SK-N-SH treated with all-trans-retinoic acid at 6 μM for 48 hours (cell line): ENCODE measurements around the gene COL4A2.
A peak's percentile ranks its signal among the peaks of the same experiment; 100 is the strongest.

ENCODE experiments used
- ATAC-seq: fragments of 200-7000 bp; cut with Tn5 transposase; 3 replicates; pipeline ENCODE4 v1.9.1; 2020; ENCODE audit warnings: mild to moderate bottlenecking, moderate library complexity
- ARNTL ChIP-seq: fragments of 450-650 bp; formaldehyde crosslinking; IDR thresholded peaks from 2 replicates; pipeline ENCODE4 v1.5.0; 2020; ENCODE audit warnings: low read depth, mild to moderate bottlenecking, moderate library complexity, borderline replicate concordance
- BACH2 ChIP-seq: fragments of 250-450 bp; sonication (Bioruptor Pico); IDR thresholded peaks from 2 replicates; pipeline ENCODE4 v1.9.0; 2021; ENCODE audit warnings: mild to moderate bottlenecking, borderline replicate concordance
- CSDC2 ChIP-seq: fragments of 250-450 bp; sonication (Bioruptor Pico); IDR thresholded peaks from 2 replicates; pipeline ENCODE4 v1.5.0; 2020; ENCODE audit warnings: mild to moderate bottlenecking, moderate library complexity
- ESRRG ChIP-seq: fragments of 250-450 bp; sonication (Bioruptor Pico); IDR thresholded peaks from 2 replicates; pipeline ENCODE4 v1.6.1; 2021; ENCODE audit warnings: mild to moderate bottlenecking
- GLIS3 ChIP-seq: fragments of 250-450 bp; sonication (Bioruptor Pico); IDR thresholded peaks from 2 replicates; pipeline ENCODE4 v1.5.0; 2020; ENCODE audit warnings: mild to moderate bottlenecking, moderate library complexity
- ISL1 ChIP-seq: fragments of 250-450 bp; sonication (Bioruptor Pico); IDR thresholded peaks from 2 replicates; pipeline ENCODE4 v2.1.2; 2022; ENCODE audit warnings: mild to moderate bottlenecking, moderate library complexity
- OSR1 ChIP-seq: fragments of 250-450 bp; sonication (Bioruptor Pico); IDR thresholded peaks from 2 replicates; pipeline ENCODE4 v1.8.0; 2022; ENCODE audit warnings: moderate library complexity, mild to moderate bottlenecking, inconsistent platforms
- RARB ChIP-seq: fragments of 250-450 bp; sonication (Bioruptor Pico); IDR thresholded peaks from 2 replicates; pipeline ENCODE4 v1.8.0; 2021; ENCODE audit warnings: mild to moderate bottlenecking, moderate library complexity
- SNAI2 ChIP-seq: fragments of 250-450 bp; sonication (Bioruptor Pico); IDR thresholded peaks from 2 replicates; pipeline ENCODE4 v1.5.0; 2020; ENCODE audit warnings: mild to moderate bottlenecking, moderate library complexity
- TCF4 ChIP-seq: fragments of 250-450 bp; sonication (Bioruptor Pico); IDR thresholded peaks from 2 replicates; pipeline ENCODE4 v1.8.0; 2021; ENCODE audit warnings: mild to moderate bottlenecking, moderate library complexity, borderline replicate concordance
- ZC3H10 ChIP-seq: fragments of 250-450 bp; sonication (Bioruptor Pico); IDR thresholded peaks from 2 replicates; pipeline ENCODE4 v1.5.1; 2021; ENCODE audit warnings: mild to moderate bottlenecking, moderate library complexity
- ZFP3 ChIP-seq: fragments of 250-450 bp; sonication (Bioruptor Pico); IDR thresholded peaks from 2 replicates; pipeline ENCODE4 v1.5.0; 2020; ENCODE audit warnings: mild to moderate bottlenecking, moderate library complexity
- ZFP30 ChIP-seq: fragments of 450-650 bp; formaldehyde crosslinking; IDR thresholded peaks from 2 replicates; pipeline ENCODE4 v1.5.0; 2022; ENCODE audit warnings: mild to moderate bottlenecking, moderate library complexity
- ZNF565 ChIP-seq: fragments of 450-650 bp; formaldehyde crosslinking; conservative IDR thresholded peaks from 2 replicates; pipeline ENCODE4 v1.5.0; 2020; ENCODE audit warnings: low read depth, mild to moderate bottlenecking, moderate library complexity
- ZNF70 ChIP-seq: fragments of 450-650 bp; formaldehyde crosslinking; IDR thresholded peaks from 2 replicates; pipeline ENCODE4 v1.5.0; 2020; ENCODE audit warnings: mild to moderate bottlenecking, moderate library complexity
- TF ChIP-seq, protein P1 (sequence below): fragments of 250-450 bp; sonication (Bioruptor Pico); IDR thresholded peaks from 2 replicates; pipeline ENCODE4 v1.5.1; 2021; ENCODE audit warnings: mild to moderate bottlenecking, moderate library complexity
- TF ChIP-seq, protein P2 (sequence below): fragments of 250-450 bp; sonication (Bioruptor Pico); IDR thresholded peaks from 2 replicates; pipeline ENCODE4 v1.5.0; 2020; ENCODE audit warnings: mild to moderate bottlenecking, moderate library complexity
- TF ChIP-seq, protein P3 (sequence below): fragments of 250-450 bp; sonication (Bioruptor Pico); IDR thresholded peaks from 2 replicates; pipeline ENCODE4 v1.8.0; 2020; ENCODE audit warnings: mild to moderate bottlenecking, moderate library complexity, borderline replicate concordance
- TF ChIP-seq, protein P4 (sequence below): fragments of 250-450 bp; sonication (Bioruptor Pico); IDR thresholded peaks from 2 replicates; pipeline ENCODE4 v1.5.1; 2020; ENCODE audit warnings: low read depth, mild to moderate bottlenecking, moderate library complexity
- TF ChIP-seq, protein P5 (sequence below): fragments of 250-450 bp; sonication (Bioruptor Pico); IDR thresholded peaks from 2 replicates; pipeline ENCODE4 v1.8.0; 2021; ENCODE audit warnings: low read depth, mild to moderate bottlenecking, moderate library complexity, borderline replicate concordance

COL4A2 gene

DNA sequence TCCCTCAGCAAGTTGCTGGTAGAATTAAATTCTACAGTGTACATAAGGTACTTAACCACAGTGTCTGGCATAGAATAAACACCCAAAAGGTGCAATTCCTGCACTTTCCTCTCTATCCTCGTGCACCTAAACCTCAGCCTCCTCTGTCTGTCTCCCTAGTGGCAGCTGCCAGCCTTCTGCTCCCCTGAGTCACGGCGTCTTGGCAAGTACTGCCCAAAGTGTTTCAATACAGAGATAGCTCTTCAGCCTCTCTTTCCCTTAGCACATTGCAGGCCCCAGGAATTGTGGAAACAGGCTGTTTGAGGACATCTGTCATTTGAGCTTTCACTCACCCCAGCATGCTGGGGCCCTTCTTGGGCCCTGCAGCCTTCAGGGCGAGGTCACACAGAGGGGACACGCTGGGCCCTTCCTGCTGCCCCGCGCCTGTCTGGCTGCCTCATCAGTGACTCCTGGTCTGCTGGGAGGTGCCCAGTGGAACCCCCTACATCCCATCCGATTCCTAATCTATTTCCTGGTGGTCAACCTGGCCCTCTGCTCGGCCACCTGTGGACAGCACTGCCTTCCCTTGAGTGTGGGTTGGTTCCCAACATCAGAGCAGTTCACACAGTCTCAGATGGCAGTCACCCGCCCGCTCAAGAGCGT lies 19.3 kb downstream of the COL4A2 start:
- ATAC-seq, result no peak; the same call in 2 of the 3 replicates
- no peak for TF ChIP-seq ZNF70 (CRISPR knock-in tag)
- no peak for TF ChIP-seq CSDC2 (CRISPR knock-in tag)
- TF ChIP-seq BACH2 (CRISPR knock-in tag), result no peak
- TF ChIP-seq ESRRG (CRISPR knock-in tag), result no peak
- TF ChIP-seq SNAI2 (CRISPR knock-in tag), result no peak

DNA sequence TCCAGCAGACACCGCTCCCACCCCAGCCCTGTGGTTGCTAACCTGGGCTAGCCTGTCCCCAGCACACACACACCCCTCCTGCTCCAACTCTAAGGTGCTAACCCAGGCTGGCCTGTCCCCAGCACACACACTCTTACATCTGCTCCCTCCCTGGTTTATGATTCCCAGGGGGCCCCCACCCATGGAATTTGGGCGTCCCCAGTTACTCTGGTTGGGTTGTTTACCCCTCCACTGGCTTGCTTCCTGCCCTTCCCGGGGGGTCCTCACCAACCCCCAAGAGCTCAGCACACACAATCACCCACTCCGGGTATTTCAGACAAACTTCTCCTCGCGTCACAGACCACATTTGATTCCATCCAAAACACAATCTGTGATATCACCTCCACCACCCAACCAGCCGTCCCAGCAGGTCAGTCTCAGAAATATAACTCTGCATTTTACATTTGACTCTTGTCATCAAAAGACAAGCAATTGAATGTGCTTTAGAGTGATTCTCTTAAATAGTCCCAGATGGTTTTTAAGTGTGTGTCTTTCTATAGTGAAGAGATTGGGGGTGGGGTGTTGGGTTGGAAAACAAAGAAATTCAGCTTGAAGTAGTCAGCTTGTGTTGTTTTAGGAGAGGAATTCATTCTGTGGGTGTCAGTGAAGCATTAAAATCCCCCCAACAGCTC lies 20.1 kb downstream of the COL4A2 start:
- peak; percentile 9; the same call in 1 of the 3 replicates for ATAC-seq
- TF ChIP-seq RARB (CRISPR knock-in tag) (no peak), ISL1 (CRISPR knock-in tag) (no peak), CSDC2 (CRISPR knock-in tag) (no peak), TCF4 (no peak), ZC3H10 (CRISPR knock-in tag) (no peak), ZNF565 (no peak), BACH2 (CRISPR knock-in tag) (no peak), ESRRG (CRISPR knock-in tag) (no peak), ARNTL (no peak), SNAI2 (CRISPR knock-in tag) (no peak), ZNF70 (CRISPR knock-in tag) (no peak), ZFP30 (no peak), OSR1 (CRISPR knock-in tag) (no peak), ZFP3 (no peak)
- TF ChIP-seq, protein P1, sequence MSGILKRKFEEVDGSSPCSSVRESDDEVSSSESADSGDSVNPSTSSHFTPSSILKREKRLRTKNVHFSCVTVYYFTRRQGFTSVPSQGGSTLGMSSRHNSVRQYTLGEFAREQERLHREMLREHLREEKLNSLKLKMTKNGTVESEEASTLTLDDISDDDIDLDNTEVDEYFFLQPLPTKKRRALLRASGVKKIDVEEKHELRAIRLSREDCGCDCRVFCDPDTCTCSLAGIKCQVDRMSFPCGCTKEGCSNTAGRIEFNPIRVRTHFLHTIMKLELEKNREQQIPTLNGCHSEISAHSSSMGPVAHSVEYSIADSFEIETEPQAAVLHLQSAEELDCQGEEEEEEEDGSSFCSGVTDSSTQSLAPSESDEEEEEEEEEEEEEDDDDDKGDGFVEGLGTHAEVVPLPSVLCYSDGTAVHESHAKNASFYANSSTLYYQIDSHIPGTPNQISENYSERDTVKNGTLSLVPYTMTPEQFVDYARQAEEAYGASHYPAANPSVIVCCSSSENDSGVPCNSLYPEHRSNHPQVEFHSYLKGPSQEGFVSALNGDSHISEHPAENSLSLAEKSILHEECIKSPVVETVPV, result no peak
- TF ChIP-seq, protein P2, sequence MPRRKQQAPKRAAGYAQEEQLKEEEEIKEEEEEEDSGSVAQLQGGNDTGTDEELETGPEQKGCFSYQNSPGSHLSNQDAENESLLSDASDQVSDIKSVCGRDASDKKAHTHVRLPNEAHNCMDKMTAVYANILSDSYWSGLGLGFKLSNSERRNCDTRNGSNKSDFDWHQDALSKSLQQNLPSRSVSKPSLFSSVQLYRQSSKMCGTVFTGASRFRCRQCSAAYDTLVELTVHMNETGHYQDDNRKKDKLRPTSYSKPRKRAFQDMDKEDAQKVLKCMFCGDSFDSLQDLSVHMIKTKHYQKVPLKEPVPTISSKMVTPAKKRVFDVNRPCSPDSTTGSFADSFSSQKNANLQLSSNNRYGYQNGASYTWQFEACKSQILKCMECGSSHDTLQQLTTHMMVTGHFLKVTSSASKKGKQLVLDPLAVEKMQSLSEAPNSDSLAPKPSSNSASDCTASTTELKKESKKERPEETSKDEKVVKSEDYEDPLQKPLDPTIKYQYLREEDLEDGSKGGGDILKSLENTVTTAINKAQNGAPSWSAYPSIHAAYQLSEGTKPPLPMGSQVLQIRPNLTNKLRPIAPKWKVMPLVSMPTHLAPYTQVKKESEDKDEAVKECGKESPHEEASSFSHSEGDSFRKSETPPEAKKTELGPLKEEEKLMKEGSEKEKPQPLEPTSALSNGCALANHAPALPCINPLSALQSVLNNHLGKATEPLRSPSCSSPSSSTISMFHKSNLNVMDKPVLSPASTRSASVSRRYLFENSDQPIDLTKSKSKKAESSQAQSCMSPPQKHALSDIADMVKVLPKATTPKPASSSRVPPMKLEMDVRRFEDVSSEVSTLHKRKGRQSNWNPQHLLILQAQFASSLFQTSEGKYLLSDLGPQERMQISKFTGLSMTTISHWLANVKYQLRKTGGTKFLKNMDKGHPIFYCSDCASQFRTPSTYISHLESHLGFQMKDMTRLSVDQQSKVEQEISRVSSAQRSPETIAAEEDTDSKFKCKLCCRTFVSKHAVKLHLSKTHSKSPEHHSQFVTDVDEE (CRISPR knock-in tag), result no peak
- TF ChIP-seq, protein P3, sequence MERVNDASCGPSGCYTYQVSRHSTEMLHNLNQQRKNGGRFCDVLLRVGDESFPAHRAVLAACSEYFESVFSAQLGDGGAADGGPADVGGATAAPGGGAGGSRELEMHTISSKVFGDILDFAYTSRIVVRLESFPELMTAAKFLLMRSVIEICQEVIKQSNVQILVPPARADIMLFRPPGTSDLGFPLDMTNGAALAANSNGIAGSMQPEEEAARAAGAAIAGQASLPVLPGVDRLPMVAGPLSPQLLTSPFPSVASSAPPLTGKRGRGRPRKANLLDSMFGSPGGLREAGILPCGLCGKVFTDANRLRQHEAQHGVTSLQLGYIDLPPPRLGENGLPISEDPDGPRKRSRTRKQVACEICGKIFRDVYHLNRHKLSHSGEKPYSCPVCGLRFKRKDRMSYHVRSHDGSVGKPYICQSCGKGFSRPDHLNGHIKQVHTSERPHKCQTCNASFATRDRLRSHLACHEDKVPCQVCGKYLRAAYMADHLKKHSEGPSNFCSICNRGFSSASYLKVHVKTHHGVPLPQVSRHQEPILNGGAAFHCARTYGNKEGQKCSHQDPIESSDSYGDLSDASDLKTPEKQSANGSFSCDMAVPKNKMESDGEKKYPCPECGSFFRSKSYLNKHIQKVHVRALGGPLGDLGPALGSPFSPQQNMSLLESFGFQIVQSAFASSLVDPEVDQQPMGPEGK (CRISPR knock-in tag), result no peak
- TF ChIP-seq, all 23 proteins: peak for 0

DNA sequence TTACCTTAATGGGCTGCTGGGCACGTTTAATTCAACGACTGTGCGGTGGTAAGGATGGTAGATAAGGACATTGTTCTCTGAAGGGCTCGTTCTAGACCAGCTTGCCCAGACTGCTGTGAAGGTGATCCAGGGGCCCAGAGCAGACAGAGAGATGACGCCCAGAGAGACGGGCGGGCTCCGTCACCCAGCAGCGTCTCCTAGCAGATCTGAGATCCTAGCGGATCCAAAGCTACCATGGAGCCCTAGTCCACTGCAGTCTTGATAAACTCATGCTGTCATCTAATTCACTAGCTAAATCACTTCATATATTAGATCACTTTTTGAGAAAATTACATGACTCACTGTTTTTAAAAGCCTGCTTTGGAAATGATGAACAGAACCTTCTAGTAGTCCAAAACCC lies 21.5 kb downstream of the COL4A2 start:
- TF ChIP-seq BACH2 (CRISPR knock-in tag), result no peak
- no peak for TF ChIP-seq ISL1 (CRISPR knock-in tag)
- no peak for TF ChIP-seq GLIS3 (CRISPR knock-in tag)
- TF ChIP-seq, protein P2 (CRISPR knock-in tag), result no peak
- TF ChIP-seq ZFP3, result no peak
- TF ChIP-seq, protein P4, sequence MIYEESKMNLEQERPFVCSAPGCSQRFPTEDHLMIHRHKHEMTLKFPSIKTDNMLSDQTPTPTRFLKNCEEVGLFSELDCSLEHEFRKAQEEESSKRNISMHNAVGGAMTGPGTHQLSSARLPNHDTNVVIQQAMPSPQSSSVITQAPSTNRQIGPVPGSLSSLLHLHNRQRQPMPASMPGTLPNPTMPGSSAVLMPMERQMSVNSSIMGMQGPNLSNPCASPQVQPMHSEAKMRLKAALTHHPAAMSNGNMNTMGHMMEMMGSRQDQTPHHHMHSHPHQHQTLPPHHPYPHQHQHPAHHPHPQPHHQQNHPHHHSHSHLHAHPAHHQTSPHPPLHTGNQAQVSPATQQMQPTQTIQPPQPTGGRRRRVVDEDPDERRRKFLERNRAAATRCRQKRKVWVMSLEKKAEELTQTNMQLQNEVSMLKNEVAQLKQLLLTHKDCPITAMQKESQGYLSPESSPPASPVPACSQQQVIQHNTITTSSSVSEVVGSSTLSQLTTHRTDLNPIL (CRISPR knock-in tag), result no peak
- TF ChIP-seq CSDC2 (CRISPR knock-in tag), result no peak
- TF ChIP-seq TCF4, result no peak
- TF ChIP-seq, protein P5, sequence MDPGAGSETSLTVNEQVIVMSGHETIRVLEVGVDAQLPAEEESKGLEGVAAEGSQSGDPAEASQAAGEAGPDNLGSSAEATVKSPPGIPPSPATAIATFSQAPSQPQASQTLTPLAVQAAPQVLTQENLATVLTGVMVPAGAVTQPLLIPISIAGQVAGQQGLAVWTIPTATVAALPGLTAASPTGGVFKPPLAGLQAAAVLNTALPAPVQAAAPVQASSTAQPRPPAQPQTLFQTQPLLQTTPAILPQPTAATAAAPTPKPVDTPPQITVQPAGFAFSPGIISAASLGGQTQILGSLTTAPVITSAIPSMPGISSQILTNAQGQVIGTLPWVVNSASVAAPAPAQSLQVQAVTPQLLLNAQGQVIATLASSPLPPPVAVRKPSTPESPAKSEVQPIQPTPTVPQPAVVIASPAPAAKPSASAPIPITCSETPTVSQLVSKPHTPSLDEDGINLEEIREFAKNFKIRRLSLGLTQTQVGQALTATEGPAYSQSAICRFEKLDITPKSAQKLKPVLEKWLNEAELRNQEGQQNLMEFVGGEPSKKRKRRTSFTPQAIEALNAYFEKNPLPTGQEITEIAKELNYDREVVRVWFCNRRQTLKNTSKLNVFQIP (CRISPR knock-in tag), result no peak
- no peak for TF ChIP-seq RARB (CRISPR knock-in tag)
- TF ChIP-seq OSR1 (CRISPR knock-in tag), result no peak
- TF ChIP-seq ESRRG (CRISPR knock-in tag), result no peak

More for the DNA sequence above, 21.5 kb downstream of the COL4A2 start:
- ATAC-seq, result no peak
